ENCODE data around the gene CEBPG. TPM values are rescaled to one million over a fixed set of nuclear protein-coding genes. Genes with fewer than 3 reads are reported as not detected.

The CEBPG gene
- total RNA-seq, 1 experiment from 2014 or later, result 91.3 TPM

- H3K4me3 Mint-ChIP-seq (ENCODE audit: unreplicated experiment), result no peak overlapping the region
- no peak overlapping the region for H3K27ac Mint-ChIP-seq (ENCODE audit: low read depth, unreplicated experiment)
- POLR2A ChIA-PET, result interaction anchor here (0.6 kb wide), 1 partner anchor 233 kb away, joined by 3 read pairs; no protein-coding TSS in a partner anchor
- no peaks in the 10 kb centered on the region for H3K4me1 Mint-ChIP-seq (ENCODE audit: insufficient read depth, unreplicated experiment)
- BruUV-seq (replicated peaks), result no TSS peak
- no peak for DNase-seq (ENCODE audit: unreplicated experiment)
- CTCF ChIA-PET, result interaction anchor here (0.7 to 28.9 kb wide), 8 partner anchors 10 to 366 kb away, joined by 3 to 530 read pairs (median 6); no protein-coding TSS in a partner anchor
- no peaks in the 10 kb centered on the region for H3K36me3 Mint-ChIP-seq (ENCODE audit: insufficient read depth, unreplicated experiment)
- H3K9me3 Mint-ChIP-seq (ENCODE audit: unreplicated experiment), result no peaks in the 10 kb centered on the region
- TF ChIP-seq, protein P1, sequence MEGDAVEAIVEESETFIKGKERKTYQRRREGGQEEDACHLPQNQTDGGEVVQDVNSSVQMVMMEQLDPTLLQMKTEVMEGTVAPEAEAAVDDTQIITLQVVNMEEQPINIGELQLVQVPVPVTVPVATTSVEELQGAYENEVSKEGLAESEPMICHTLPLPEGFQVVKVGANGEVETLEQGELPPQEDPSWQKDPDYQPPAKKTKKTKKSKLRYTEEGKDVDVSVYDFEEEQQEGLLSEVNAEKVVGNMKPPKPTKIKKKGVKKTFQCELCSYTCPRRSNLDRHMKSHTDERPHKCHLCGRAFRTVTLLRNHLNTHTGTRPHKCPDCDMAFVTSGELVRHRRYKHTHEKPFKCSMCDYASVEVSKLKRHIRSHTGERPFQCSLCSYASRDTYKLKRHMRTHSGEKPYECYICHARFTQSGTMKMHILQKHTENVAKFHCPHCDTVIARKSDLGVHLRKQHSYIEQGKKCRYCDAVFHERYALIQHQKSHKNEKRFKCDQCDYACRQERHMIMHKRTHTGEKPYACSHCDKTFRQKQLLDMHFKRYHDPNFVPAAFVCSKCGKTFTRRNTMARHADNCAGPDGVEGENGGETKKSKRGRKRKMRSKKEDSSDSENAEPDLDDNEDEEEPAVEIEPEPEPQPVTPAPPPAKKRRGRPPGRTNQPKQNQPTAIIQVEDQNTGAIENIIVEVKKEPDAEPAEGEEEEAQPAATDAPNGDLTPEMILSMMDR (IDR thresholded peaks at IDR 0.05; ENCODE audit: unreplicated experiment), result no peak
- H3K27me3 Mint-ChIP-seq (ENCODE audit: insufficient read depth, unreplicated experiment), result no peaks in the 10 kb centered on the region
- intact Hi-C loops (cut with micrococcal nuclease), result no loop called here
Measured at GRCh38 chr19:33404506-33405253, 31.2 kb downstream of the CEBPG start.

DNA sequence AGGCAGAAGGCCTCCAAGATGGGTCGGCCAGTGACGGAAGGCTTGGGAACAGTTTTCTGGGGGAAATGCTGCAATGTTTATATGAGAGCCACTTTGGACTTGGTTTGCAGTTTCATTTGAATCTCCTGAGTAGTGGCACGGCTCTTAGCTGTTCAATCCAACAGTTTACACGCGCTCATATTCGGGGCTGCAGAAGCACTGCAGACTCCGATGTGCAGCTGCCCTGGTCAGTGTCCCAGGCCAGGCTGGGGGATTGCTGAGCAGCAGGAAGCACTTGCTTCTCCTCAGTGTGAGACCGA is 31.7 kb downstream of the CEBPG start:
- no peaks in the 10 kb centered on the region for H3K4me1 Mint-ChIP-seq (ENCODE audit: insufficient read depth, unreplicated experiment)
- DNase-seq (ENCODE audit: unreplicated experiment), result no peak
- no peaks in the 10 kb centered on the region for H3K27me3 Mint-ChIP-seq (ENCODE audit: insufficient read depth, unreplicated experiment)
- CTCF ChIA-PET, result interaction anchor here (0.6 to 28.9 kb wide), 7 partner anchors 11 to 365 kb away, joined by 3 to 530 read pairs (median 14); no protein-coding TSS in a partner anchor
- no peak overlapping the region for H3K4me3 Mint-ChIP-seq (ENCODE audit: unreplicated experiment)
- H3K36me3 Mint-ChIP-seq (ENCODE audit: insufficient read depth, unreplicated experiment), result no peaks in the 10 kb centered on the region
- no peaks in the 10 kb centered on the region for H3K9me3 Mint-ChIP-seq (ENCODE audit: unreplicated experiment)
- POLR2A ChIA-PET, result no interaction called here
- intact Hi-C loops (cut with micrococcal nuclease), result no loop called here
- no peak overlapping the region for H3K27ac Mint-ChIP-seq (ENCODE audit: low read depth, unreplicated experiment)
- no TSS peak for BruUV-seq (replicated peaks)
- TF ChIP-seq, protein P1 (IDR thresholded peaks at IDR 0.05; ENCODE audit: unreplicated experiment), result no peak

DNA sequence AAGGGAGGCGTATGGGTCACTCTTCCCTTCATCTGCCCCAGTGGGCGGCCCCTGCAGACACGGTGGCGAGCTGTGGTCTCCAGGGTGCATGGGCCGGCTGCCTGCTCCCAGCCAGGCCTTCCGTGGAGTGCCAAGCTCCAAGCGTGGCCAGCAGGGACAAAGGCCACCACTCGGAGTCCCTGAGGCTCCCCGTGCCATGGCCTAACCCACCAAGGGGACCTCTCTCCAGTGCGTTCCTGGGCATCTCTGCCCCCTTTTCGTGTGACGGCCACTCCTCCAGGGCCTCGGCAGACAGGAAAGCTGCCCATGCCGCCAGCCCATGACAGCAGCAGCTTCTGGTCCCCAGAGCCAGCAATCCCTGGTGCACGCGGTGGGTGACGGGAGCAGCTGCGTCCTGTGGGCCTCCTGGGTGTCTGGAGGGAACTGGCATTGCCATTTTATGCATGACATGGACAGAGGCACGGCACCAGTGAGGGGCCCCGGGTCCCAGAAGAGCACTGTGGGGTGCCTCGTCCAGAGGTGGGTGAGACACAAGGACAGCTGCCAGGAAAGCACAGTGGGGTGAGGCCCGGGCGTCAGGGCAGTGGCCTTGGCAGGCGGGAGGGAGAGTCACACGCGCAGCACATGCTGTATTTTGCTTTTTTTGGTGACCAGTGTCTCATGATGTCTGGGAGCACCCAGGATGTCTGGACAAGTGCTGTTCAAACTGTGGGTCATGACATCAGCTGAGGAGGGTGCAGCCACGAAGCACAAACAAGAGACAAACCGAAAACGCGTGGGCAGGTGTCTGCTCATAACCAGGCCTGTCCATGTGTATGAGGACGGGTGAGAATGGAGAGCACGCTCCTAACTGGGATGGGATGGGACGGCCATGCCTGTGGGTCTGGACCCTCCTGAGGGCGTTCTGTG is 32.3 kb downstream of the CEBPG start:
- DNase-seq (ENCODE audit: unreplicated experiment), result no peak
- H3K4me1 Mint-ChIP-seq (ENCODE audit: insufficient read depth, unreplicated experiment), result no peaks in the 10 kb centered on the region
- H3K9me3 Mint-ChIP-seq (ENCODE audit: unreplicated experiment), result no peaks in the 10 kb centered on the region
- POLR2A ChIA-PET, result interaction anchor here (0.6 kb wide), 1 partner anchor 104 kb away, joined by 3 read pairs; the partner anchor contains the start of gene CEBPA
- H3K36me3 Mint-ChIP-seq (ENCODE audit: insufficient read depth, unreplicated experiment), result no peaks in the 10 kb centered on the region
- CTCF ChIA-PET, result interaction anchor here (0.6 to 28.9 kb wide), 37 partner anchors 8 to 744 kb away, joined by 3 to 530 read pairs (median 4); no protein-coding TSS in a partner anchor
- no peak overlapping the region for H3K4me3 Mint-ChIP-seq (ENCODE audit: unreplicated experiment)
- H3K27me3 Mint-ChIP-seq (ENCODE audit: insufficient read depth, unreplicated experiment), result no peaks in the 10 kb centered on the region
- no TSS peak for BruUV-seq (replicated peaks)
- intact Hi-C loops (cut with micrococcal nuclease), result loop anchor here (2.0 kb wide), 1 partner anchor 73 kb away; no protein-coding TSS in a partner anchor
- H3K27ac Mint-ChIP-seq (ENCODE audit: low read depth, unreplicated experiment), result no peak overlapping the region
- TF ChIP-seq, protein P1 (IDR thresholded peaks at IDR 0.05; ENCODE audit: unreplicated experiment), result no peak

Measured in MCF 10A (cell line).